ENCODE measurements around the gene TIMP2.

DNA sequence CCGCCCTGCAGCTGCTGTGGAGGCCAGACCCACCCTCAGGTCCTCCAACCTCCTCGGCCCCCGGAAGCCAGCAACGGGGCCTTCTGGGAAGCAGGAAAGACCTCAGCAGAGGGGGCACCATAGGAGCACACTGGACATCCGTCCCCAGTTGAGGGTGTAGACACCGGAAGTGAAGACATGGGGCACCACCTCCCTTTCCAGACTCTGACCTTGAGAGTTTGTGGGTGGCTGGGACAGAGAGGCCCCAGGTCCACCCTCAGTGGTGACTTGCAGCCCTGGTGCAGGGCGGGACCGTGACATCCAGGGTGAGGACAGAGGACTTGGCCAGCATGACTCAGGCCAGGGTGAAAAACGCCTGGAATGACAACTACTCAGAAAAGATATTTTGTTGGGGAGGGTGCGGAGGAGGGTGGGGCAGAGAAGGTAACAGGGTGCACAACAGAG is 42.1 kb downstream of the TIMP2 start:
- TF ChIP-seq, protein P1, sequence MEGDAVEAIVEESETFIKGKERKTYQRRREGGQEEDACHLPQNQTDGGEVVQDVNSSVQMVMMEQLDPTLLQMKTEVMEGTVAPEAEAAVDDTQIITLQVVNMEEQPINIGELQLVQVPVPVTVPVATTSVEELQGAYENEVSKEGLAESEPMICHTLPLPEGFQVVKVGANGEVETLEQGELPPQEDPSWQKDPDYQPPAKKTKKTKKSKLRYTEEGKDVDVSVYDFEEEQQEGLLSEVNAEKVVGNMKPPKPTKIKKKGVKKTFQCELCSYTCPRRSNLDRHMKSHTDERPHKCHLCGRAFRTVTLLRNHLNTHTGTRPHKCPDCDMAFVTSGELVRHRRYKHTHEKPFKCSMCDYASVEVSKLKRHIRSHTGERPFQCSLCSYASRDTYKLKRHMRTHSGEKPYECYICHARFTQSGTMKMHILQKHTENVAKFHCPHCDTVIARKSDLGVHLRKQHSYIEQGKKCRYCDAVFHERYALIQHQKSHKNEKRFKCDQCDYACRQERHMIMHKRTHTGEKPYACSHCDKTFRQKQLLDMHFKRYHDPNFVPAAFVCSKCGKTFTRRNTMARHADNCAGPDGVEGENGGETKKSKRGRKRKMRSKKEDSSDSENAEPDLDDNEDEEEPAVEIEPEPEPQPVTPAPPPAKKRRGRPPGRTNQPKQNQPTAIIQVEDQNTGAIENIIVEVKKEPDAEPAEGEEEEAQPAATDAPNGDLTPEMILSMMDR (conservative IDR thresholded peaks at IDR 0.05), result no peak
- TF ChIP-seq ZFX (IDR thresholded peaks at IDR 0.05), result no peak

All from C4-2B (cell line).